ENCODE measurements around the gene ANKIB1. TPM values are rescaled to one million over a fixed set of nuclear protein-coding genes. Genes with fewer than 3 reads are reported as not detected.

Gene ANKIB1
- total and polyA plus RNA-seq, 10 donors: 9.0 to 75.3 (median 44.5) TPM

GRCh38 chr7:92412745-92413144 lies 167.0 kb downstream of the ANKIB1 start:
- intact Hi-C loops (cut with DNase I; ENCODE audit: low total_unique reads): no loop called here
- H3K27me3 ChIP-seq (replicated peaks in 1 of 7): peaks cover 0 to 16% (median 0%) of the 10 kb centered on the region in 7 donors
- DNase-seq: no peak
- H3K36me3 ChIP-seq: no peaks in the 10 kb centered on the region
- no peak overlapping the region for H3K27ac ChIP-seq
- H3K4me3 ChIP-seq: no peak overlapping the region
- H3K4me1 ChIP-seq: no peaks in the 10 kb centered on the region
- 81 to 89% (median 84%) methylated on average over 11 of the region's 11 CpGs for WGBS, 5 donors
- peaks cover 0 to 4% (median 0%) of the 10 kb centered on the region in 8 donors for H3K9me3 ChIP-seq
- no peak for TF ChIP-seq POLR2AphosphoS5 (IDR thresholded peaks at IDR 0.05)

- TF ChIP-seq POLR2A (IDR thresholded peaks at IDR 0.05) (no peak), CTCF (IDR thresholded peaks at IDR 0.05 in 8 of 11, conservative IDR thresholded peaks at IDR 0.05 in 3 of 11) (no peak), POLR2AphosphoS5 (IDR thresholded peaks at IDR 0.05) (no peak)
- no peak overlapping the region for H3K4me3 ChIP-seq
- WGBS, 5 donors: 67 to 76% (median 68%) methylated on average over 5 of the region's 5 CpGs
- intact Hi-C loops (cut with DNase I; ENCODE audit: low total_unique reads): no loop called here
- no peak overlapping the region for H3K27ac ChIP-seq
- peaks cover 0 to 16% (median 0%) of the 10 kb centered on the region in 7 donors for H3K27me3 ChIP-seq (replicated peaks in 1 of 7)
- DNase-seq: no peak
- peaks cover 0 to 4% (median 0%) of the 10 kb centered on the region in 8 donors for H3K9me3 ChIP-seq
- H3K4me1 ChIP-seq: no peaks in the 10 kb centered on the region
- no peaks in the 10 kb centered on the region for H3K36me3 ChIP-seq
These were observed 167.8 kb downstream of the ANKIB1 start for GRCh38 chr7:92413550-92413949.

- no peak for DNase-seq
- H3K27ac ChIP-seq: no peak overlapping the region
- H3K4me1 ChIP-seq: no peaks in the 10 kb centered on the region
- H3K27me3 ChIP-seq (replicated peaks in 1 of 7): peaks cover 0 to 16% (median 0%) of the 10 kb centered on the region in 7 donors
- no peak for TF ChIP-seq POLR2AphosphoS5 (IDR thresholded peaks at IDR 0.05)
- no peak for TF ChIP-seq CTCF (IDR thresholded peaks at IDR 0.05 in 8 of 11, conservative IDR thresholded peaks at IDR 0.05 in 3 of 11)
- whole genome bisulfite sequencing, 5 donors: 77 to 90% (median 79%) methylated on average over 5 of the region's 5 CpGs
- no peaks in the 10 kb centered on the region for H3K36me3 ChIP-seq
- peaks cover 0 to 1% (median 0%) of the 10 kb centered on the region in 8 donors for H3K9me3 ChIP-seq
- intact Hi-C loops (cut with DNase I; ENCODE audit: low total_unique reads): no loop called here
- no peak overlapping the region for H3K4me3 ChIP-seq
These were observed 169.5 kb downstream of the ANKIB1 start for GRCh38 chr7:92415225-92415624.

GRCh38 chr7:92417913-92418312 lies 172.1 kb downstream of the ANKIB1 start:
- Histone ChIP-seq H3K4me3 (no peak overlapping the region), H3K27me3 (replicated peaks in 1 of 7) (peaks cover 0 to 9% (median 0%) of the 10 kb centered on the region in 7 donors), H3K4me1 (no peaks in the 10 kb centered on the region), H3K27ac (no peak overlapping the region), H3K9me3 (no peaks in the 10 kb centered on the region), H3K36me3 (no peaks in the 10 kb centered on the region)
- 76 to 85% (median 80%) methylated on average over 5 of the region's 5 CpGs for WGBS, 5 donors
- DNase-seq: no peak
- intact Hi-C loops (cut with DNase I; ENCODE audit: low total_unique reads): no loop called here
- TF ChIP-seq POLR2A (IDR thresholded peaks at IDR 0.05): no peak
- TF ChIP-seq POLR2AphosphoS5 (IDR thresholded peaks at IDR 0.05): no peak
- TF ChIP-seq CTCF (IDR thresholded peaks at IDR 0.05 in 8 of 11, conservative IDR thresholded peaks at IDR 0.05 in 3 of 11): no peak
